ENCODE measurements around the gene MINDY2.

GRCh38 chr15:58854593-58854992 lies 83.5 kb downstream of the MINDY2 start:
- no peak for TF ChIP-seq CEBPB (tag; IDR thresholded peaks at IDR 0.05)
- TF ChIP-seq POLR2AphosphoS5 (IDR thresholded peaks at IDR 0.05; ENCODE audit: control insufficient read depth, insufficient read depth, low read depth, low read length), result no peak
- TF ChIP-seq JUND (IDR thresholded peaks at IDR 0.05; ENCODE audit: borderline replicate concordance, low read depth, low read length), result no peak
- no peak for TF ChIP-seq JUND (tag; IDR thresholded peaks at IDR 0.05; ENCODE audit: borderline replicate concordance, low read depth, low read length)
- no peak for TF ChIP-seq REST (IDR thresholded peaks at IDR 0.05; ENCODE audit: borderline replicate concordance)
- no peak for TF ChIP-seq REST (CRISPR knock-in tag; IDR thresholded peaks at IDR 0.05; ENCODE audit: low read depth)
- TF ChIP-seq ATF6 (CRISPR knock-in tag; IDR thresholded peaks at IDR 0.05), result no peak
- no peak for TF ChIP-seq ZNF239 (CRISPR knock-in tag; IDR thresholded peaks at IDR 0.05)
- TF ChIP-seq ZZZ3 (IDR thresholded peaks at IDR 0.05), result no peak
- no peak for TF ChIP-seq FOXA1 (IDR thresholded peaks at IDR 0.05; ENCODE audit: borderline replicate concordance)
- no peak for TF ChIP-seq ARID3B (CRISPR knock-in tag; IDR thresholded peaks at IDR 0.05; ENCODE audit: borderline replicate concordance)
- TF ChIP-seq PTTG1 (tag; IDR thresholded peaks at IDR 0.05; ENCODE audit: low read depth), result no peak
- no peak for TF ChIP-seq ZBTB5 (IDR thresholded peaks at IDR 0.05)
- no peak for TF ChIP-seq KAT7 (CRISPR knock-in tag; IDR thresholded peaks at IDR 0.05; ENCODE audit: borderline replicate concordance)
- TF ChIP-seq CTCF (IDR thresholded peaks at IDR 0.05 in 2 of 3, conservative IDR thresholded peaks at IDR 0.05 in 1 of 3; ENCODE audit: insufficient read depth in 2 of 3, low read depth in 1 of 3, low read length in 3 of 3), result no peak
- no peak for TF ChIP-seq DMBX1 (CRISPR knock-in tag; IDR thresholded peaks at IDR 0.05; ENCODE audit: borderline replicate concordance)

All from K562 (cell line).